Ovary (tissue), 9 donors: Measurements from ENCODE around the gene P3H4. TPM values are rescaled to one million over a fixed set of nuclear protein-coding genes. Genes with fewer than 3 reads are reported as not detected.
A peak's percentile ranks its signal among the peaks of the same experiment; 100 is the strongest.

ENCODE experiments used
- DNase-seq, 5 donors: peaks; one replicate each; pipeline ENCODE4 v3.0.0-alpha.2; 2019 to 2020
- H3K27ac ChIP-seq, 2 donors: fragments of 200-600 bp; one replicate each; pipeline versions ENCODE4 v1.5.1 to v1.8.0; 2019 to 2022
- H3K27me3 ChIP-seq: fragments of 200-600 bp; one replicate; pipeline ENCODE4 v1.8.0; 2022
- H3K36me3 ChIP-seq: fragments of 200-600 bp; sonication (generic); one replicate; pipeline ENCODE4 v1.5.1; 2019
- H3K4me1 ChIP-seq: one replicate; pipeline ENCODE4 v1.8.1; 2013; ENCODE audit warnings: mild to moderate bottlenecking, moderate library complexity; ENCODE audit not compliant: insufficient read depth
- H3K4me3 ChIP-seq: fragments of 200-600 bp; sonication (generic); one replicate; pipeline ENCODE4 v1.5.1; 2017
- H3K9me3 ChIP-seq, 2 donors: fragments of 200-600 bp in 1 of 2; sonication (generic) in 1 of 2; one replicate each; pipeline versions ENCODE4 v1.5.1 to v1.8.1; 2013 to 2019; ENCODE audit warnings: mild to moderate bottlenecking in 1 of 2, moderate library complexity in 1 of 2
- CTCF ChIP-seq, 3 donors: fragments of 450-650 bp in 2 of 3; fragments of 200-600 bp in 1 of 3; IDR thresholded peaks; one replicate each; pipeline versions ENCODE4 v1.5.1 to v1.8.0; 2016 to 2022; ENCODE audit warnings: antibody characterized with exemption in 3 of 3, mild to moderate bottlenecking in 1 of 3
- EP300 ChIP-seq: sonication (generic); formaldehyde crosslinking; IDR thresholded peaks from one replicate; pipeline ENCODE4 v1.6.1; 2017; ENCODE audit warnings: antibody characterized with exemption
- POLR2A ChIP-seq: fragments of 450-650 bp; IDR thresholded peaks from one replicate; pipeline ENCODE4 v1.6.1; 2017; ENCODE audit warnings: antibody characterized with exemption, mild to moderate bottlenecking, moderate library complexity
- WGBS, 3 donors: extraction: QIAGEN DNeasy Blood & Tissue Kit in 1 of 3; methylation state at CpG; one replicate each; pipeline versions ENCODE4 v1.1.5 to v1.1.7; 2013 to 2017; 5-methylcytosine and 5-hydroxymethylcytosine counted together
- intact Hi-C, 4 donors: fragments of 100-400 bp; cut with DNase I; formaldehyde crosslinking; loops; one replicate each; pipeline versions ENCODE4 v1.11.0 to v1.15.1; 2022 to 2023
- polyA plus RNA-seq, 2 donors: library from polyadenylated mRNA; stranded (reverse); fragments of 200-250 nt in 1 of 2; fragments of 350-450 nt in 1 of 2; fragmentation: Illumina TruSeq in 1 of 2; extraction: RNeasy Lipid Tissue Mini Kit (QIAGEN cat#74804) in 1 of 2; gene quantifications; one replicate each; pipeline ENCODE4 v1.2.3, GENCODE V29; 2013 to 2014
- total RNA-seq, 7 donors: library from RNA; depleted of rRNA in 2 of 7; stranded (reverse); fragments of >200 nt in 2 of 7; fragmentation: NEBNext Ultra II Directional in 3 of 7; extraction: Animal tissue kit (Norgen Biotek cat#: 25700) in 3 of 7; gene quantifications; one replicate each; pipeline versions ENCODE4 v1.1.0 to v1.2.4, GENCODE V29; 2016 to 2023
- donor health status: DM: no; HTN: no; CAD: no; lungs with moderate emphysema.
- donor health status: DM: no; HTN: no; CAD: no.
- donor health status: Bipolar disorder and iron deficiency.
- donor health status: DM: yes; HTN: yes; CAD: no.
- donor health status: DM: no; HTN: no; CAD: no.
- donor health status: DM: yes; HTN: yes; CAD: no.

Gene P3H4
- total and polyA plus RNA-seq, 9 donors: 7.7 to 22.1 (median 15.1) TPM

DNA sequence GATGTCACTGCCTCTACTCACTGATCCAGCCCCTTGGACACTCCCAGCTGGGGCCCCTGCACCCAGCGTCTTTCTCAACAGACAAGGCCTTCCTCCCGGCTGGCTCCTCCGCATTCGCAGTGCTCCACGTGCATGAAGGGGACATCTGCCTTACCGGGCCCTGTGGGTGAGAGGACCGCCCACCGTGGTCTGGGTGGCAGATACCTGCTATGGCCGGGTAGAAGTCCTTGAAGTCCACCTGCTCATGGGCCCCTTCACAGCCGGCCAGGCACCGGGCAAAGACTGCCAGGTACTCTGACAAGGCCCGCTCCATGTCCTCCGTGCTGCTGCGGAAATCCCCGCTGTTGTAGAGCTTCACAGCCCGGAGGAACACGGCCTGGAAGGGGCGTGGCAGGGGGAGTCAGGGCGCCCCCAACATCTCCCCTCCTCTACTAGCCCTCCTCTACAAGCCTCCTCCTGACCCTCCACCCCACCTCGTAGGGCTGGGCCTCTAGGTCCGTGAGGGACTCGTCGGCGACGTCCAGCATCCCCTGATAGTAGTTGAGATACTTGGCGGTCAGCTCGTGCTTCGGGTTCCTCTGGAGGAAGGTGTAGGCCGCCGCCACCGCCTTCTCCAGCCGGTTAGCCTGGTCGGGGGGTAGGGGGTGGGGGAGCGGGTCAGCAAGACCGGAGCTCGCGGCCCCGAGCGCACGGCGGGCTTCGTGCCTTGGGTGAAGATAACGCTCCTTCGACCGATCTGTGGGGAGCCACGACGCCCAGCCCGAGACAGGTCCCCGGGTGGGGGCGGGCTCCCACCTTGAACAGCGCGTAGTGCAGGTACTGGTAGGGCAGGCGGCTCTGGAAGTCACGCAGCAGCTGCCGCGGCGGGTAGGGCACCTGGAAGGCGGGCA, 845 bp downstream of the P3H4 start:
- TF ChIP-seq CTCF (IDR thresholded peaks at IDR 0.05) (no peak), POLR2A (no peak), EP300 (no peak)
- H3K27ac ChIP-seq: peak overlapping the region in 1 of 2 donors; percentile 67
- H3K4me1 ChIP-seq: peaks cover 8% of the 10 kb centered on the region
- H3K4me3 ChIP-seq: peak overlapping the region; percentile 86
- H3K36me3 ChIP-seq: no peaks in the 10 kb centered on the region
- no peaks in the 10 kb centered on the region for H3K9me3 ChIP-seq
- intact Hi-C loops: no loop called here
- 17 to 44% (median 19%) methylated on average over 21 to 58 of the region's 58 CpGs for WGBS, 3 donors
- peak in 3 of 5 donors; percentile 33 to 53 (median 48) for DNase-seq
- H3K27me3 ChIP-seq: no peaks in the 10 kb centered on the region

DNA sequence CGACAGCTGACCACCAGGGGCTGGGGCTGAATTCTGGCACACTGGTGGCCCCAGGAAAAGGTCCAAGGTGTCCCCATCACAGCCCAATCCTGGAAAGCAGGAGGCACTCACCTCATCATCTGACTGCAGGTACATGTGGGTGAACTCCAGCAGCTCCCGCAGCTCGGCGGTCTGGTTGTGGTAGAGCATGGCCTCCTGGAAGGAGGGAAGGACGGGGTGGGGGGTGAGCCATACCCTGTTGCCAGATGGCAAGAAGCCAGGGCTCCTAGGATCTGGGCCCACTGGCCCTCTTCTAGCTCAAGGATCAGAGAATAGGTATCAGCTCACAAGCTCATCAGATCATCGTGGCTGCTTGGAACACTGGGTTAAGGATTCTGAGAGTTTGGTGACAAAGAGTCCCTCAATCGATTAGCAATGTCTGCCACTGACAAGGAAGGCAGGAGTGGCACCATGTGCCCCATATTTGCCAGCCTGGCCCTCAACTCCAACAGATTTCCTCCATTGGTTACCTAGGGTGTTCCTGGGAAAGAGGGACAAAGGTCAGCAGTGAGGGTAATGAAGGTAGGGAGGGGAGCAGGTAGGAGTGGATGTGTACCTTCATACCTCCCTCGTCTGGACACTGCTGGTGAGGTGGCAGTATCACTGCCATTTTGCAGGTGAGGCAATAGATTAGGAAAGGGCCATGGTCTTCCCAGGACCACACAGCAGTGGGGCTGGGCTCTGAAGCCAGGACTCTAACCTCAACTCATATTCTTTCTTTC, 4.9 kb downstream of the P3H4 start:
- DNase-seq: no peak
- H3K27me3 ChIP-seq: no peaks in the 10 kb centered on the region
- no peaks in the 10 kb centered on the region for H3K9me3 ChIP-seq
- TF ChIP-seq CTCF (IDR thresholded peaks at IDR 0.05) (no peak), EP300 (no peak), POLR2A (no peak)
- H3K4me1 ChIP-seq: peaks cover 8% of the 10 kb centered on the region
- no peak overlapping the region for H3K27ac ChIP-seq
- H3K4me3 ChIP-seq: no peak overlapping the region
- intact Hi-C loops: loop anchor here in 1 of 4 donors (10.0 kb wide), 1 partner anchor 58 kb away; the partner anchor contains the start of gene KLHL11
- 85 to 86% (median 85%) methylated on average over 8 of the region's 8 CpGs for WGBS, 3 donors
- no peaks in the 10 kb centered on the region for H3K36me3 ChIP-seq

DNA sequence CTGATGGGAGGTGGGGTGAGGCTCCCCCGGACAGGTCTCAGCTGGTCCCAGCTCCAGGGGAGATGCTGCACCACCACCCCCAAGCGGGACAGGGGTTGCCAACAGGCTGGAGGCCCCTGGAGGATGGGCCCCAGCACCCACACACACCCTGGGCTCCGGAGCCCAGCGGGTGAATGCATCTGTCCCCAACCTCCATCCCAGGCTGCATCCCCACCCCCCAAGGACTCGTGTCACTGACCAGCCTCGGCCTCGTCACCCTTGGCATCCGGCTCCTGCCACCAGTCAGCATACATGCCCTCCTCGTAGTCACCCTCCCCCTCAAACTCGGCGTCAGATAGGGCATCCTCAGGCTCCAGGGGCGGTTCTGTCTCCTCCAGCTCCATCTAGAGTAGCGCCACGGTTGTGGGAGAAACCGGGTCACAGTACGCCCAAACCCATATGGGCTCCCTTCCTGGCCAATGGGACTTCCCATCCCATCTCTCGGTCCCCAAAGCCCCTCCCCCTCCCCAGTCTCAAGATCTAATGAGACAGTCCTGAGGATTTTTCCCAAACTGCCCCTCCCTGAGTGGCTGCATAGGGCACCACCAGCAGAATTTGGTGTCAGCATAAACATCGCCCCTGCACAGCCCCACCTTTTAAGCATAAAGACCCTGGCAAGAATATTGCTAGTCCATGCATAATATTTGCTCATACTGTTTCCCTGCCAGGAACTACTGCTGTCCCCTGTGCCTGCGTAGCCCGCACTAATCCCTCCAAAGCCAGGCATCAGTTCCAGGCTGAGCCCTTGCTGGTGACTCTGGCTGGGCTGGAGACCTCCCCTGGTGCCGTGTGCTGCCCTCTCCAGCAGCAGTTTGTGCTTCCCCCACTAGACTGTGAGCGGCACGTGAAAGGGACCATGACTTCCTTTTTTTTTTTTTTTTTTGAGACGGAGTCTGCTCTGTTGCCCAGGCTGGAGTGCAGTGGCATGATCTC, 8.4 kb downstream of the P3H4 start:
- intact Hi-C loops: loop anchor here in 1 of 4 donors (10.0 kb wide), 1 partner anchor 61 kb away; the partner anchor contains the start of gene KLHL11
- no peak overlapping the region for H3K27ac ChIP-seq
- H3K27me3 ChIP-seq: no peaks in the 10 kb centered on the region
- no peak for DNase-seq
- H3K9me3 ChIP-seq: no peaks in the 10 kb centered on the region
- peaks cover 7% of the 10 kb centered on the region for H3K4me1 ChIP-seq
- 76 to 83% (median 77%) methylated on average over 23 to 24 of the region's 24 CpGs for WGBS, 3 donors
- TF ChIP-seq EP300 (no peak), POLR2A (no peak), CTCF (IDR thresholded peaks at IDR 0.05) (no peak)
- H3K4me3 ChIP-seq: no peak overlapping the region
- H3K36me3 ChIP-seq: no peaks in the 10 kb centered on the region
